H1 (cell line): ENCODE data around the gene PTBP3. TPM values are rescaled to one million over a fixed set of nuclear protein-coding genes. Genes with fewer than 3 reads are reported as not detected.

Source experiments
- ATF2 ChIP-seq: IDR thresholded peaks from 2 replicates; pipeline ENCODE4 v1.6.1; 2012; ENCODE audit warnings: low read length, inconsistent platforms
- BACH1 ChIP-seq: IDR thresholded peaks from 2 replicates; pipeline ENCODE4 v1.6.1; 2012; ENCODE audit warnings: low read length, improper control_type of control experiment
- EGR1 ChIP-seq: IDR thresholded peaks from 2 replicates; pipeline ENCODE4 v1.6.1; 2011; ENCODE audit warnings: low read depth, low read length, borderline replicate concordance
- GTF2F1 ChIP-seq: IDR thresholded peaks from 2 replicates; pipeline ENCODE4 v1.6.1; 2012; ENCODE audit warnings: low read depth, low read length, improper control_type of control experiment, borderline replicate concordance
- KDM4A ChIP-seq: IDR thresholded peaks from one replicate; pipeline ENCODE4 v1.7.1; 2012; ENCODE audit warnings: low read depth, mild to moderate bottlenecking, moderate library complexity, low read length, inconsistent platforms; ENCODE audit not compliant: severe bottlenecking
- MAX ChIP-seq: IDR thresholded peaks from 2 replicates; pipeline ENCODE4 v1.6.1; 2012; ENCODE audit warnings: inconsistent platforms
- USF2 ChIP-seq: IDR thresholded peaks from 2 replicates; pipeline ENCODE4 v1.6.1; 2011; ENCODE audit warnings: low read length, improper control_type of control experiment
- polyA plus RNA-seq, 7 experiments: library from polyadenylated mRNA; depleted of rRNA in 3 of 7; stranded (reverse) in 5 of 7; unstranded in 2 of 7; fragments of >200 nt in 5 of 7; fragments of 200-250 nt in 2 of 7; gene quantifications; 1 replicate in 5 of 7; 2 replicates in 1 of 7; 4 replicates in 1 of 7; pipeline versions ENCODE4 v1.2.1 to v1.2.3, GENCODE V29; 2011 to 2013; ENCODE audit warnings: missing spikeins in 2 of 7, mixed read lengths in 2 of 7
- total RNA-seq: library from RNA; stranded (reverse); fragmentation: NEBNext Ultra II Directional; extraction: Animal tissue kit (Norgen Biotek cat#: 25700); gene quantifications from 2 replicates; pipeline ENCODE4 v1.2.1, GENCODE V29; 2021

Gene PTBP3
- total and polyA plus RNA-seq, 2 of the 8 experiments (the other 6 are each of a cell fraction or from before 2014, with no cell fraction given) = 51.0 to 124 TPM

- TF ChIP-seq KDM4A (peak; percentile 61), ATF2 (no peak), EGR1 (no peak), GTF2F1 (no peak), MAX (no peak), USF2 (no peak), BACH1 (no peak)
These were observed 46.8 kb upstream of the PTBP3 start, which contains the start of gene HSDL2 (continued) for GRCh38 chr9:112380102-112380824.
